ENCODE measurements around the gene BLVRB.
A peak's percentile ranks its signal among the peaks of the same experiment; 100 is the strongest.

Gene BLVRB

GRCh38 chr19:40414542-40415535 is 50.7 kb downstream of the BLVRB start:
- H3K4me3 ChIP-seq (ENCODE audit: low read length, poor library complexity, severe bottlenecking), result no peak overlapping the region
- H3K4me2 ChIP-seq (ENCODE audit: low read depth, low read length, poor library complexity, severe bottlenecking), result no peak overlapping the region
- H4K20me1 ChIP-seq (ENCODE audit: insufficient read depth, low read length, poor library complexity, severe bottlenecking), result no peaks in the 10 kb centered on the region
- H3K36me3 ChIP-seq (ENCODE audit: insufficient read depth, low read length), result no peaks in the 10 kb centered on the region
- peaks cover 10% of the 10 kb centered on the region for H3K4me1 ChIP-seq (ENCODE audit: insufficient read depth, low read length, poor library complexity, severe bottlenecking)
- no peaks in the 10 kb centered on the region for H3K9me2 ChIP-seq (replicated peaks; ENCODE audit: low read depth, low read length)
- H3K9ac ChIP-seq (ENCODE audit: low read depth, low read length, poor library complexity, severe bottlenecking), result no peak overlapping the region
- H3K27me3 ChIP-seq (ENCODE audit: insufficient read depth, low read length, poor library complexity, severe bottlenecking), result no peaks in the 10 kb centered on the region
- no peaks in the 10 kb centered on the region for H3K9me3 ChIP-seq (ENCODE audit: insufficient read depth, low read depth, low read length)
- no peaks in the 10 kb centered on the region for H3K79me2 ChIP-seq (ENCODE audit: insufficient read depth, low read length)
- H2AFZ ChIP-seq (ENCODE audit: low read length), result no peak overlapping the region
- TF ChIP-seq CTCF (conservative IDR thresholded peaks at IDR 0.05; ENCODE audit: low read length), result no peak
- no peak for TF ChIP-seq EZH2phosphoT487 (IDR thresholded peaks at IDR 0.05; ENCODE audit: borderline replicate concordance)
- H3F3A ChIP-seq (ENCODE audit: low read depth), result no peaks in the 10 kb centered on the region

GRCh38 chr19:40413291-40413845 is 52.2 kb downstream of the BLVRB start, which contains the start of gene PRX:
TSS of gene PRX (minus strand) at chr19:40413378. CDS start at chr19:40407932, 5,446 bp downstream.
- H3K79me2 ChIP-seq (ENCODE audit: insufficient read depth, low read length), result no peaks in the 10 kb centered on the region
- H2AFZ ChIP-seq (ENCODE audit: low read length), result peak within 1 kb of the TSS; percentile 46
- no peaks in the 10 kb centered on the region for H3K27me3 ChIP-seq (ENCODE audit: insufficient read depth, low read length, poor library complexity, severe bottlenecking)
- H3K9me3 ChIP-seq (ENCODE audit: insufficient read depth, low read depth, low read length), result no peaks in the 10 kb centered on the region
- TF ChIP-seq CTCF (conservative IDR thresholded peaks at IDR 0.05; ENCODE audit: low read length) (no peak), EZH2phosphoT487 (IDR thresholded peaks at IDR 0.05; ENCODE audit: borderline replicate concordance) (no peak)
- H3K9me2 ChIP-seq (replicated peaks; ENCODE audit: low read depth, low read length), result no peaks in the 10 kb centered on the region
- H3K9ac ChIP-seq (ENCODE audit: low read depth, low read length, poor library complexity, severe bottlenecking), result peak within 1 kb of the TSS; percentile 18
- no peak within 1 kb of the TSS for H3K4me3 ChIP-seq (ENCODE audit: low read length, poor library complexity, severe bottlenecking)
- H3K4me1 ChIP-seq (ENCODE audit: insufficient read depth, low read length, poor library complexity, severe bottlenecking), result peaks cover 12% of the 10 kb centered on the region
- H4K20me1 ChIP-seq (ENCODE audit: insufficient read depth, low read length, poor library complexity, severe bottlenecking), result no peaks in the 10 kb centered on the region
- H3F3A ChIP-seq (ENCODE audit: low read depth), result no peaks in the 10 kb centered on the region
- H3K4me2 ChIP-seq (ENCODE audit: low read depth, low read length, poor library complexity, severe bottlenecking), result no peak within 1 kb of the TSS
- H3K36me3 ChIP-seq (ENCODE audit: insufficient read depth, low read length), result no peaks in the 10 kb centered on the region

GRCh38 chr19:40412866-40413265 is 52.7 kb downstream of the BLVRB start:
- Histone ChIP-seq H4K20me1 (ENCODE audit: insufficient read depth, low read length, poor library complexity, severe bottlenecking) (no peaks in the 10 kb centered on the region), H2AFZ (ENCODE audit: low read length) (no peak overlapping the region), H3K27me3 (ENCODE audit: insufficient read depth, low read length, poor library complexity, severe bottlenecking) (no peaks in the 10 kb centered on the region), H3K4me3 (ENCODE audit: low read length, poor library complexity, severe bottlenecking) (no peak overlapping the region), H3K36me3 (ENCODE audit: insufficient read depth, low read length) (no peaks in the 10 kb centered on the region), H3K9ac (ENCODE audit: low read depth, low read length, poor library complexity, severe bottlenecking) (no peak overlapping the region), H3K9me2 (replicated peaks; ENCODE audit: low read depth, low read length) (no peaks in the 10 kb centered on the region), H3K4me2 (ENCODE audit: low read depth, low read length, poor library complexity, severe bottlenecking) (no peak overlapping the region), H3F3A (ENCODE audit: low read depth) (no peaks in the 10 kb centered on the region), H3K4me1 (ENCODE audit: insufficient read depth, low read length, poor library complexity, severe bottlenecking) (peaks cover 12% of the 10 kb centered on the region), H3K9me3 (ENCODE audit: insufficient read depth, low read depth, low read length) (no peaks in the 10 kb centered on the region), H3K79me2 (ENCODE audit: insufficient read depth, low read length) (no peaks in the 10 kb centered on the region)
- TF ChIP-seq CTCF (conservative IDR thresholded peaks at IDR 0.05; ENCODE audit: low read length), result no peak
- no peak for TF ChIP-seq EZH2phosphoT487 (IDR thresholded peaks at IDR 0.05; ENCODE audit: borderline replicate concordance)

Measured in Loucy (cell line).